Measurements from ENCODE around the gene WIPF2. TPM values are rescaled to one million over a fixed set of nuclear protein-coding genes. Genes with fewer than 3 reads are reported as not detected.

Gene WIPF2
- total RNA-seq, 1 donor, result 11.2 TPM

- no peak overlapping the region for H3K4me3 ChIP-seq (ENCODE audit: low read depth, low read length)
- TF ChIP-seq CTCF (IDR thresholded peaks at IDR 0.05; ENCODE audit: insufficient read depth, low read depth, low read length), result no peak
- DNase-seq (ENCODE audit: low read depth), result no peak
These were observed 43.0 kb upstream of the WIPF2 start for GRCh38 chr17:40175928-40176753.

- no peak overlapping the region for H3K4me3 ChIP-seq (ENCODE audit: low read depth, low read length)
- no peak for DNase-seq (ENCODE audit: low read depth)
- no peak for TF ChIP-seq CTCF (IDR thresholded peaks at IDR 0.05; ENCODE audit: insufficient read depth, low read depth, low read length)
These were observed 42.4 kb upstream of the WIPF2 start for GRCh38 chr17:40176754-40177110.

- TF ChIP-seq CTCF (IDR thresholded peaks at IDR 0.05; ENCODE audit: insufficient read depth, low read depth, low read length), result no peak
- DNase-seq (ENCODE audit: low read depth), result peak; percentile 72
- peak within 1 kb of the TSS; percentile 56 for H3K4me3 ChIP-seq (ENCODE audit: low read depth, low read length)
These were observed 41.7 kb upstream of the WIPF2 start, which contains the start of gene RAPGEFL1 for GRCh38 chr17:40177275-40177874. TSS of gene RAPGEFL1 (plus strand) at chr17:40177470. CDS start at chr17:40177862, 392 bp downstream.

GRCh38 chr17:40178021-40178601 is 41.0 kb upstream of the WIPF2 start:
- H3K4me3 ChIP-seq (ENCODE audit: low read depth, low read length), result no peak overlapping the region
- no peak for DNase-seq (ENCODE audit: low read depth)
- no peak for TF ChIP-seq CTCF (IDR thresholded peaks at IDR 0.05; ENCODE audit: insufficient read depth, low read depth, low read length)

GRCh38 chr17:40178660-40179059 is 40.4 kb upstream of the WIPF2 start:
- no peak for DNase-seq (ENCODE audit: low read depth)
- no peak overlapping the region for H3K4me3 ChIP-seq (ENCODE audit: low read depth, low read length)
- TF ChIP-seq CTCF (IDR thresholded peaks at IDR 0.05; ENCODE audit: insufficient read depth, low read depth, low read length), result no peak

GRCh38 chr17:40179923-40180659 is 39.0 kb upstream of the WIPF2 start:
- H3K4me3 ChIP-seq (ENCODE audit: low read depth, low read length), result no peak overlapping the region
- TF ChIP-seq CTCF (IDR thresholded peaks at IDR 0.05; ENCODE audit: insufficient read depth, low read depth, low read length), result no peak
- DNase-seq (ENCODE audit: low read depth), result peak; percentile 36
